Stomach smooth muscle (tissue), 2 donors: Measurements from ENCODE around the gene RPGRIP1.
A peak's percentile ranks its signal among the peaks of the same experiment; 100 is the strongest.
"Not testable (repeated sequence)": the region's sequence is repeated elsewhere in the genome, so short reads cannot be mapped to it uniquely, and the experiment has no call there.

Experiments
- H3K27ac ChIP-seq: one replicate; pipeline ENCODE4 v1.7.0; 2013; ENCODE audit warnings: mild to moderate bottlenecking, low read length, inconsistent platforms
- H3K27me3 ChIP-seq, 2 donors: one replicate each; pipeline ENCODE4 v1.7.0; 2013; ENCODE audit warnings: low read length in 2 of 2; ENCODE audit not compliant: insufficient read depth in 2 of 2, control insufficient read depth in 1 of 2
- H3K36me3 ChIP-seq, 2 donors: one replicate each; pipeline ENCODE4 v1.7.0; 2013; ENCODE audit warnings: low read length in 2 of 2; ENCODE audit not compliant: control insufficient read depth in 2 of 2, insufficient read depth in 2 of 2
- H3K4me1 ChIP-seq: one replicate; pipeline ENCODE4 v1.7.0; 2013; ENCODE audit warnings: low read length; ENCODE audit not compliant: control insufficient read depth, insufficient read depth
- H3K4me3 ChIP-seq, 2 donors: one replicate each; pipeline ENCODE4 v1.7.0; 2013; ENCODE audit warnings: low read length in 2 of 2
- H3K9ac ChIP-seq, 2 donors: one replicate each; pipeline ENCODE4 v1.7.0; 2013; ENCODE audit warnings: low read length in 2 of 2, mild to moderate bottlenecking in 1 of 2
- H3K9me3 ChIP-seq, 2 donors: one replicate each; pipeline ENCODE4 v1.7.0; 2013; ENCODE audit warnings: low read length in 2 of 2; ENCODE audit not compliant: control insufficient read depth in 2 of 2
- donor health status: healthy.
- donor health status: Pancreatic carcinoma.

Gene RPGRIP1

GRCh38 chr14:21302836-21303140 is 22.9 kb downstream of the RPGRIP1 start:
- not testable (repeated sequence) for H3K27ac ChIP-seq

DNA sequence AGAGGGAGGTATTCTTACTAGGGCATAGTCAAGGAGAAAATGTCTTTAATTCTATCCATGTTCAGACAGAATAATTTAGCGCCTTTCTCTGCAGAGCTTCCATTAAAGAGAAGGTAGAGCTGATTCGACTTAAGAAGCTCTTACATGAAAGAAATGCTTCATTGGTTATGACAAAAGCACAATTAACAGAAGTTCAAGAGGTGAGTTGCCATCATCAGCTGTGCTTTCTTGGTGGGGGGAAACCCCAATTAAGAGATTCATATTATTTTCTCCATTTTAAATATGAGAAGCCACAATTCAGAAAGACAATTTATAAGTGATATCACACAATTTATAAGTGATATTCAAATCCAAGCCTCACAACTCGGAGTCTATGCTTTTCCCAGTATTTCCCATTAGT is 27.8 kb downstream of the RPGRIP1 start:
- Histone ChIP-seq H3K9ac (no peak overlapping the region), H3K9me3 (no peaks in the 10 kb centered on the region), H3K36me3 (no peaks in the 10 kb centered on the region), H3K4me3 (no peak overlapping the region), H3K27me3 (peaks cover 3 to 9% of the 10 kb centered on the region in 2 donors), H3K4me1 (no peaks in the 10 kb centered on the region), H3K27ac (no peak overlapping the region)

More at GRCh38 chr14:21302836-21303140, 22.9 kb downstream of the RPGRIP1 start:
- H3K9me3 ChIP-seq, H3K27me3 ChIP-seq, H3K4me3 ChIP-seq, H3K9ac ChIP-seq, H3K36me3 ChIP-seq, H3K4me1 ChIP-seq: not testable (repeated sequence)

DNA sequence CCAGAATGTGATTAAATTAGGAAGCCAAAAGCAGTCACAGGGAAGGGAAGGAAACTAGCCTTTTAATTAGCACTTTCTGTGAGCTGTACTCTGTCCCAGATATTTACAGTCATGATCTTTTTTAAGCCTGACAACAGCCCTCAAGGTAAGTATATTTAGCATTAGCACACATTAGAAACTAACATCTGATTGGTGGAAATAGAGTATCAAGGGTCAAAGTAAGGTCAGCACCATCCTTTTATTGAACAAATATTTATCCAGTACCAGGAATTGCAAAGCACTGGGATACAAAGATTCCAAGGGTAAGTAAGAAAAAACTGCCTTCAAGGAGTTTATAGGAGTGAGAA is 28.2 kb downstream of the RPGRIP1 start:
- peaks cover 3 to 9% of the 10 kb centered on the region in 2 donors for H3K27me3 ChIP-seq
- H3K9me3 ChIP-seq = no peaks in the 10 kb centered on the region
- H3K4me1 ChIP-seq = no peaks in the 10 kb centered on the region
- no peaks in the 10 kb centered on the region for H3K36me3 ChIP-seq
- H3K9ac ChIP-seq = no peak overlapping the region
- H3K4me3 ChIP-seq = peak overlapping the region; percentile 16 to 35
- H3K27ac ChIP-seq = no peak overlapping the region

DNA sequence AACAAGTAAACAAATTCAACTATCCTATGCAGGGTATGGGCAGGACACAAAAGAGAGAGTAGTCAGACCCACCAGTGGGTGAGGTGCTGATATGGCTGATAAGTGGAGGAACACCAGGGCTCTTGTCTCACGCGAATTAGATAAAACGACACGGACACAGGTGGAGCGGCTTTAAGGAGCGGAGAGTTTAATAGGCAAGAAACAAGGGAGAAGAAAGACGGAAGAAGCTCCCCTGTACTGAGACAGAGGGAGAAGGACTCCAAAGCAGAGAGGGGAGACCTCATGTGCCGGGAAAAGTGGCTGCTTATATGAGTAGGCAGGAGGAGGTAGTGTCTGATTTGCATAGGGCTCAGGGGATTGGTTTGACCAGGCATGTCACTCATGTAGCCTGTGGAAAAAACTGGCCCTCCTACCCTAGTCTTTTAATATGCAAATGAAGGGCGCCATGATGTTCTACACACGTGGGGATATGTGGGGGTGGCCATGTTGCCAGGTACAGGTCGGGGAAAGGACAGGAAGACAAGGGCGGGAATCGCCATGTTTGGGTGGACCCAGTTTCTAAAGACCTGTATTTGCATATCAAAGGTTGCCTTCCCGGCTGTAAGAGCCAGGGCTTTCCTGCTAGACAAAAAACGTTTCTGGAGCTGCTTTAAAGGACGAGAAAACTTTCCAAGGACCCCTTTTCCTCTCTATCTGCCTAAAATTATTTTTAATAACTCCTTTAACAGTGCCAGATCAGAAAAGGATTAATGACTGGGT is 28.8 kb downstream of the RPGRIP1 start:
- H3K36me3 ChIP-seq = no peaks in the 10 kb centered on the region
- peaks cover 3 to 9% of the 10 kb centered on the region in 2 donors for H3K27me3 ChIP-seq
- H3K27ac ChIP-seq = no peak overlapping the region
- peak overlapping the region; percentile 16 to 35 for H3K4me3 ChIP-seq
- peak overlapping the region in 1 of 2 donors; percentile 6 for H3K9ac ChIP-seq
- H3K4me1 ChIP-seq = no peaks in the 10 kb centered on the region
- no peaks in the 10 kb centered on the region for H3K9me3 ChIP-seq

DNA sequence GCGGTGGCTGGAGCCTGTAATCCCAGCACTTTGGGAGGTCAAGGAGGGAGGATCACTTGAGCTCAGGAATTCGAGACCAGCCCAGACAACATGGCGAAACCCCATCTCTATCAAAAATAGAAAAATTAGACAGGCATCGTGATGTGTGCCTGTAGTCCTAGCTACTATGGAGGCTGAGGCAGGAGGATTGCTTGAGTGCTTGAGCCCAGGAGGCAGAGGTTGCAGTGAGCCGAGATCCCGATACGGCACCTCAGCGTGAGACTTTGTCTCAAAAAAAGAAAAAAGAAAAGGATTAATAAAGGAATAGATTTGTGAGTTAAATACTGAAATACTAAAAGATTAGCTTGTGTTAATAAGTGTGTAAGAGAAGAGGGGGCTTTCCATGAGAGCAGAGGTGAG is 29.4 kb downstream of the RPGRIP1 start:
- Histone ChIP-seq H3K27me3 (peaks cover 3 to 9% of the 10 kb centered on the region in 2 donors), H3K4me3 (peak overlapping the region in 1 of 2 donors; percentile 29), H3K9me3 (no peaks in the 10 kb centered on the region), H3K36me3 (no peaks in the 10 kb centered on the region), H3K9ac (no peak overlapping the region), H3K4me1 (no peaks in the 10 kb centered on the region), H3K27ac (no peak overlapping the region)

DNA sequence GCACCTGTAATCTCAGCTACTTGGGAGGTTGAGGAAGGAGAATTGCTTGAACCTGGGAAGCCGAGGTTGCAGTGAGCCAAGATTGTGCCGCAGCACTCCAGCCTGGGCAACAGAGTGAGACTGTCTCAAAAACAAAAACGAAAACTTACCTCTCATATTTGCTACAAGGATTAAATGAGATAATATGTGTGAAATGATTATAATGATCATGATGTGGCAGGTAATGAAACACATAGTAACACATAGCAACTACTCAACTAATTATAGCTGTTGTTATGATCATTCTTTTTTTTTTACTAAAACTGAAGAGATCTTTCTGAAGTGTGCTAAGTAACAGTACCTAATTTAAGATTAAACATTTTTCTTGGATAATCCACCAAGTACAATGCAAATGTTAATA is 30.1 kb downstream of the RPGRIP1 start:
- Histone ChIP-seq H3K9ac (no peak overlapping the region), H3K9me3 (no peaks in the 10 kb centered on the region), H3K27me3 (peaks cover 3 to 9% of the 10 kb centered on the region in 2 donors), H3K4me3 (no peak overlapping the region), H3K4me1 (no peaks in the 10 kb centered on the region), H3K36me3 (no peaks in the 10 kb centered on the region), H3K27ac (no peak overlapping the region)

DNA sequence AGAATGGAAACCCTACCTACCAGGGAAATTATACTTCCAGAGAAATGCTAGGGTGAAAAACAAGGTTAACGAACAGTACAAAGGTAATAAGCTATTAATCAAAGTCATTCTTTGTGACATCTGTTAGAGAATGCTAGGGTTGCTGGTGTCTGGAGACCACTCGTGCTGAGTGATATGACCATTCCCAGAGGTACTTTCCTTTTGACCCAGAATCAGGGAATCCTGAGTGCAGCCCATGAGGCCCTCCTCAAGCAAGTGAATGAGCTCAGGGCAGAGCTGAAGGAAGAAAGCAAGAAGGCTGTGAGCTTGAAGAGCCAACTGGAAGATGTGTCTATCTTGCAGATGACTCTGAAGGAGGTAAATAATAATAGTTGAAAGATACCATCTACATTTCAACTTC is 31.7 kb downstream of the RPGRIP1 start:
- H3K27me3 ChIP-seq = peaks cover 3 to 9% of the 10 kb centered on the region in 2 donors
- no peak overlapping the region for H3K27ac ChIP-seq
- no peaks in the 10 kb centered on the region for H3K4me1 ChIP-seq
- H3K4me3 ChIP-seq = no peak overlapping the region
- H3K9ac ChIP-seq = no peak overlapping the region
- no peaks in the 10 kb centered on the region for H3K36me3 ChIP-seq
- H3K9me3 ChIP-seq = no peaks in the 10 kb centered on the region

DNA sequence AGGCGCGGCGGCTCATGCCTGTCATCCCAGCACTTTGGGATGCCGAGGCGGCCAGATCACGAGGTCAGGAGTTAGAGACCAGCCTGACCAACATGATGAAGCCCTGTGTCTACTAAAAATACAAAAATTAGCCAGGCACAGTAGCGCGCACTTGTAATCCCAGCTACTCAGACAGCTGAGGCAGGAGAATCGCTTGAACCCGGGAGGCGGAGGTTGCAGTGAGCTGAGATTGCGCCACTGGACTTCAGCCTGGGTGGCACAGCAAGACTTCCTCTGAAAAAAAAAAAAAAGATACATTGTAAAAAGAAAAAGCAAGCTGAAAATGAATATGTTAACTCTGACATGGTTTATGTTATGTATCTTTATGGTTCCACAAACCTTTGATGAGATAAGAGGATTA is 33.6 kb downstream of the RPGRIP1 start:
- Histone ChIP-seq H3K27ac (no peak overlapping the region), H3K9ac (no peak overlapping the region), H3K9me3 (no peaks in the 10 kb centered on the region), H3K4me3 (no peak overlapping the region), H3K27me3 (peaks cover 3 to 4% of the 10 kb centered on the region in 2 donors), H3K4me1 (no peaks in the 10 kb centered on the region), H3K36me3 (no peaks in the 10 kb centered on the region)

- Histone ChIP-seq H3K9ac (no peak overlapping the region), H3K27me3 (no peaks in the 10 kb centered on the region), H3K4me3 (no peak overlapping the region), H3K27ac (no peak overlapping the region), H3K4me1 (no peaks in the 10 kb centered on the region), H3K36me3 (no peaks in the 10 kb centered on the region), H3K9me3 (no peaks in the 10 kb centered on the region)
Measured at GRCh38 chr14:21317398-21317797, 37.5 kb downstream of the RPGRIP1 start.

- Histone ChIP-seq H3K9ac (no peak overlapping the region), H3K9me3 (no peaks in the 10 kb centered on the region), H3K36me3 (no peaks in the 10 kb centered on the region), H3K27ac (no peak overlapping the region), H3K4me1 (no peaks in the 10 kb centered on the region), H3K27me3 (peaks cover 0 to 2% of the 10 kb centered on the region in 2 donors), H3K4me3 (no peak overlapping the region)
Measured at GRCh38 chr14:21320913-21321312, 41.0 kb downstream of the RPGRIP1 start.

DNA sequence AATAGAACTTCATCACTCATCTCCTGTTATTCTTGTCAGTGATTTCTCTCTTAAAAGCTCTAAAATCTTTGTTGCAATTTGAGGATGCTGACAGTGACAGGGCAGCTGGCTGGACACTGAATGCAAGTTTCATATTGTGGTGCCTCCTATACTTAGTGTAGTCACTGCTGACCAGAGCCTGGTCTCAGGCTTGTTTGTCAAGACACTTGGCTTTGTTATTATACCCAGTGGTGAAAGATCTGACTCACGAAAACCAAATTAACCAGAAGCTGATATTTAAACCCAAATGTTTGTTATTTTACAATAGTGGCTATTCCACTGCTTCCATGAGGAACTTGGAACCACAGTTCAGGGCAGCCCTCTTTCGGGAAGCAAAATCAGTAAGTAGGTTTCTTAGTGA is 42.8 kb downstream of the RPGRIP1 start:
- Histone ChIP-seq H3K36me3 (no peaks in the 10 kb centered on the region), H3K9ac (no peak overlapping the region), H3K27ac (no peak overlapping the region), H3K9me3 (no peaks in the 10 kb centered on the region), H3K27me3 (peaks cover 0 to 2% of the 10 kb centered on the region in 2 donors), H3K4me1 (no peaks in the 10 kb centered on the region), H3K4me3 (no peak overlapping the region)
